OCI-LY3 (cell line): ENCODE measurements around the gene MEN1.

Experiments used
- H2AFZ ChIP-seq: fragments of 200-600, 300-600 bp; shearing (Covaris generic); 2 replicates; pipeline ENCODE4 v1.6.0; 2014; ENCODE audit warnings: antibody characterized with exemption, low read depth, low read length
- H3K27ac ChIP-seq: fragments of 200-600, 300-600 bp; sonication (generic); 2 replicates; pipeline ENCODE4 v1.5.1; 2014; ENCODE audit warnings: mild to moderate bottlenecking, low read length, moderate library complexity, mixed read lengths
- H3K27me3 ChIP-seq: fragments of 200-600, 300-600 bp; sonication (generic); 2 replicates; pipeline ENCODE4 v1.6.1; 2014; ENCODE audit warnings: low read depth, low read length, mixed read lengths
- H3K36me3 ChIP-seq: fragments of 200-600, 300-600 bp; sonication (generic); replicated peaks from 2 replicates; pipeline ENCODE3; 2014; ENCODE audit warnings: low read depth, low read length, mixed read lengths
- H3K4me1 ChIP-seq: fragments of 300-600, 200-600 bp; sonication (generic); 2 replicates; pipeline ENCODE4 v1.6.1; 2014; ENCODE audit warnings: low read length, mixed read lengths
- H3K4me2 ChIP-seq: fragments of 200-600, 300-600 bp; sonication (generic); 2 replicates; pipeline ENCODE4 v1.6.1; 2014; ENCODE audit warnings: low read length, mixed read lengths
- H3K4me3 ChIP-seq: fragments of 300-600, 200-600 bp; sonication (generic); 2 replicates; pipeline ENCODE4 v1.5.1; 2014; ENCODE audit warnings: antibody characterized with exemption, mild to moderate bottlenecking, low read length, moderate library complexity
- H3K79me2 ChIP-seq: fragments of 300-600, 200-600 bp; shearing (Covaris generic); 2 replicates; pipeline ENCODE4 v1.6.1; 2014; ENCODE audit warnings: mild to moderate bottlenecking, low read length, mixed read lengths
- H3K9ac ChIP-seq: fragments of 300-600, 200-600 bp; shearing (Covaris generic); 2 replicates; pipeline ENCODE4 v1.6.0; 2014; ENCODE audit warnings: mild to moderate bottlenecking, low read length, moderate library complexity
- H3K9me3 ChIP-seq: fragments of 200-600, 300-600 bp; shearing (Covaris generic); 2 replicates; pipeline ENCODE4 v1.6.1; 2014; ENCODE audit warnings: low read length, mixed read lengths; ENCODE audit not compliant: insufficient read depth
- H4K20me1 ChIP-seq: fragments of 200-600, 300-600 bp; sonication (generic); 2 replicates; pipeline ENCODE4 v1.6.1; 2016; ENCODE audit warnings: low read length, mixed read lengths; ENCODE audit not compliant: insufficient read depth
- CTCF ChIP-seq: fragments of 200-600, 300-600 bp; sonication (generic); IDR thresholded peaks from 2 replicates; pipeline ENCODE4 v1.5.1; 2014; ENCODE audit warnings: antibody characterized with exemption, low read length, low read depth
- EZH2phosphoT487 ChIP-seq: fragments of 200-600 bp; shearing (Covaris generic); IDR thresholded peaks from 2 replicates; pipeline ENCODE4 v1.6.1; 2018; ENCODE audit warnings: antibody characterized with exemption, mixed run types, low read depth

MEN1 gene

GRCh38 chr11:64810271-64810890, at the start of gene MEN1:
TSS of gene MEN1 (minus strand) at chr11:64810551. CDS start at chr11:64810109, 442 bp downstream.
- peak within 1 kb of the TSS; percentile 92 for H2AFZ ChIP-seq
- peaks cover 10% of the 10 kb centered on the region for H3K4me1 ChIP-seq
- H3K27ac ChIP-seq = peak within 1 kb of the TSS; percentile 44
- H3K27me3 ChIP-seq = no peaks in the 10 kb centered on the region
- peak within 1 kb of the TSS; percentile 72 for H3K9ac ChIP-seq
- TF ChIP-seq EZH2phosphoT487 = no peak
- TF ChIP-seq CTCF = no peak
- no peaks in the 10 kb centered on the region for H3K9me3 ChIP-seq
- H4K20me1 ChIP-seq = no peaks in the 10 kb centered on the region
- H3K4me3 ChIP-seq = peak within 1 kb of the TSS; percentile 79
- H3K79me2 ChIP-seq = peaks cover 6% of the 10 kb centered on the region
- H3K36me3 ChIP-seq = peaks cover 7% of the 10 kb centered on the region
- peak within 1 kb of the TSS; percentile 95 for H3K4me2 ChIP-seq

- H3K4me1 ChIP-seq = peaks cover 85% of the 10 kb centered on the region
- peaks cover 32% of the 10 kb centered on the region for H3K36me3 ChIP-seq
- no peak overlapping the region for H2AFZ ChIP-seq
- H3K4me2 ChIP-seq = peak overlapping the region; percentile 76
- H3K79me2 ChIP-seq = peaks cover 66% of the 10 kb centered on the region
- TF ChIP-seq EZH2phosphoT487 = no peak
- TF ChIP-seq CTCF = no peak
- H3K4me3 ChIP-seq = peak overlapping the region; percentile 42
- H3K27me3 ChIP-seq = no peaks in the 10 kb centered on the region
- H4K20me1 ChIP-seq = peaks cover 20% of the 10 kb centered on the region; the same call in 1 of the 2 replicates
- H3K9ac ChIP-seq = peak overlapping the region; percentile 64
- no peaks in the 10 kb centered on the region for H3K9me3 ChIP-seq
- peak overlapping the region; percentile 89 for H3K27ac ChIP-seq
Observed at GRCh38 chr11:64859542-64860414, 49.4 kb upstream of the MEN1 start.

- H2AFZ ChIP-seq = no peak overlapping the region
- H3K27me3 ChIP-seq = no peaks in the 10 kb centered on the region
- peaks cover 59% of the 10 kb centered on the region for H3K79me2 ChIP-seq
- peak overlapping the region; percentile 89 for H3K27ac ChIP-seq
- H3K9me3 ChIP-seq = no peaks in the 10 kb centered on the region
- H3K4me2 ChIP-seq = peak overlapping the region; percentile 76
- peaks cover 87% of the 10 kb centered on the region for H3K4me1 ChIP-seq
- peaks cover 39% of the 10 kb centered on the region for H3K36me3 ChIP-seq
- peak overlapping the region; percentile 42 for H3K4me3 ChIP-seq
- no peak for TF ChIP-seq CTCF
- no peak for TF ChIP-seq EZH2phosphoT487
- H4K20me1 ChIP-seq = peaks cover 9% of the 10 kb centered on the region; the same call in 1 of the 2 replicates
- H3K9ac ChIP-seq = peak overlapping the region; percentile 64
Observed at GRCh38 chr11:64858467-64859263, 48.3 kb upstream of the MEN1 start.
